GM06990 (cell line): ENCODE results near the gene KIZ.

Source experiments
- DNase-seq: peaks from one replicate; pipeline ENCODE4 v3.0.0-alpha.2; 2011; ENCODE audit not compliant: insufficient read length; ENCODE audit errors: extremely low read depth
- H3K27me3 ChIP-seq: replicated peaks from 2 replicates; pipeline ENCODE4 v1.6.0; 2011; ENCODE audit warnings: low read length; ENCODE audit not compliant: control insufficient read depth, insufficient read depth
- H3K36me3 ChIP-seq: 2 replicates; pipeline ENCODE4 v1.5.1; 2011; ENCODE audit warnings: low read length; ENCODE audit not compliant: control insufficient read depth, insufficient read depth
- H3K4me3 ChIP-seq: replicated peaks from 2 replicates; pipeline ENCODE4 v1.5.1; 2011; ENCODE audit warnings: low read depth, mild to moderate bottlenecking, control low read depth, low read length
- TF ChIP-seq, protein P1 (sequence below): IDR thresholded peaks from 2 replicates; pipeline ENCODE4 v1.5.1; 2011; ENCODE audit warnings: low read length, control low read depth, mild to moderate bottlenecking, inconsistent platforms; ENCODE audit not compliant: insufficient read depth, poor library complexity, severe bottlenecking

KIZ gene

GRCh38 chr20:21096321-21097043 lies 29.4 kb upstream of the KIZ start:
- H3K36me3 ChIP-seq = no peaks in the 10 kb centered on the region
- no peak for DNase-seq
- TF ChIP-seq, protein P1, sequence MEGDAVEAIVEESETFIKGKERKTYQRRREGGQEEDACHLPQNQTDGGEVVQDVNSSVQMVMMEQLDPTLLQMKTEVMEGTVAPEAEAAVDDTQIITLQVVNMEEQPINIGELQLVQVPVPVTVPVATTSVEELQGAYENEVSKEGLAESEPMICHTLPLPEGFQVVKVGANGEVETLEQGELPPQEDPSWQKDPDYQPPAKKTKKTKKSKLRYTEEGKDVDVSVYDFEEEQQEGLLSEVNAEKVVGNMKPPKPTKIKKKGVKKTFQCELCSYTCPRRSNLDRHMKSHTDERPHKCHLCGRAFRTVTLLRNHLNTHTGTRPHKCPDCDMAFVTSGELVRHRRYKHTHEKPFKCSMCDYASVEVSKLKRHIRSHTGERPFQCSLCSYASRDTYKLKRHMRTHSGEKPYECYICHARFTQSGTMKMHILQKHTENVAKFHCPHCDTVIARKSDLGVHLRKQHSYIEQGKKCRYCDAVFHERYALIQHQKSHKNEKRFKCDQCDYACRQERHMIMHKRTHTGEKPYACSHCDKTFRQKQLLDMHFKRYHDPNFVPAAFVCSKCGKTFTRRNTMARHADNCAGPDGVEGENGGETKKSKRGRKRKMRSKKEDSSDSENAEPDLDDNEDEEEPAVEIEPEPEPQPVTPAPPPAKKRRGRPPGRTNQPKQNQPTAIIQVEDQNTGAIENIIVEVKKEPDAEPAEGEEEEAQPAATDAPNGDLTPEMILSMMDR = no peak
- peaks cover 3% of the 10 kb centered on the region for H3K27me3 ChIP-seq
- H3K4me3 ChIP-seq = no peak overlapping the region

- DNase-seq = peak; percentile 52
- Histone ChIP-seq H3K27me3 (peaks cover 10% of the 10 kb centered on the region), H3K36me3 (no peaks in the 10 kb centered on the region), H3K4me3 (peak overlapping the region; percentile 68)
- TF ChIP-seq, protein P1 = no peak
Measured at GRCh38 chr20:21099751-21100577, 25.9 kb upstream of the KIZ start.

DNA sequence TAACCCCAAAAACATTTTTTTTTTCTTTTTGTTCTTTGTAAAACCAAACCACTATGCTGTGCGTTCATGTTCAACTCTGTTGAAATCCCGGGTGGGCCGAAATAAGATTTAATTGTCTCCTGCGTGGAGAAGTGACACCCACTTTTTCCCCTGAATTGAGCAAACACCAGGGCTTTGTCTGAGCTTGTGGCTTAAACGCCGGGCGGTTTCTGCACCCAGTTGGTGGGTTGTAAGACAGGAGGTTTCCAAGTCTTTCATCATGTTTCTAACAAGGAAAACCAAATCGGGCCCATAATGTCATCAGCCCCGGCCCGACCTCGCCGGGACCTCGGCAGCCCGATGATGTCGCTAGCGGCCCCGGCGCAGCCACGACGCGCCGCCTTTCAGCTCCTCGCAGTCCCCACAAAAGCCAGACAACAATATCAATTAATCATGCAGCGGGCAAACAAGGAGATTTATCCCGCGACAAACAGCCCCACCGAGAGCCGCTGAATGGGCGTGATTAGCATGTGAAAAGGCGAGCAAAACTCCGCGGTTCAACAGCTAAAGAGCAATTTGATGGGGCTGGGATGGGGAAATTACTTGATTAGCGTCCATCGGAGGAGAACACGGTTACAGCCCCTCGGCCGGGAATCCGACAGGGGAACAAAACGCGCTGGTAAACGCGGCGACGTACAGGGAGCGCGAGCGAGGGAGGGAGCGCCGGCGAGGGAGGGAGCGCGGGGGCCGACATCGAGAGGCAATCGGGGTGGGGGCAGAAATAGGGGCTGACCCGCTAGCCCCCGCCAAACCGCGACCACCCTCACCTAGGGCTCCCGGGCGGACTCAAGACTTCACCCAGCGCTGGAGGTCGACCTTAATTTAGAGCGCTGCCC lies 25.1 kb upstream of the KIZ start:
- DNase-seq = peak; percentile 39
- peak overlapping the region; percentile 68 for H3K4me3 ChIP-seq
- H3K27me3 ChIP-seq = peaks cover 10% of the 10 kb centered on the region
- H3K36me3 ChIP-seq = no peaks in the 10 kb centered on the region
- TF ChIP-seq, protein P1 = no peak

GRCh38 chr20:21101453-21101931 lies 24.4 kb upstream of the KIZ start:
- H3K36me3 ChIP-seq = no peaks in the 10 kb centered on the region
- peak; percentile 30 for DNase-seq
- peak overlapping the region; percentile 68 for H3K4me3 ChIP-seq
- H3K27me3 ChIP-seq = peaks cover 10% of the 10 kb centered on the region
- TF ChIP-seq, protein P1 = no peak

DNA sequence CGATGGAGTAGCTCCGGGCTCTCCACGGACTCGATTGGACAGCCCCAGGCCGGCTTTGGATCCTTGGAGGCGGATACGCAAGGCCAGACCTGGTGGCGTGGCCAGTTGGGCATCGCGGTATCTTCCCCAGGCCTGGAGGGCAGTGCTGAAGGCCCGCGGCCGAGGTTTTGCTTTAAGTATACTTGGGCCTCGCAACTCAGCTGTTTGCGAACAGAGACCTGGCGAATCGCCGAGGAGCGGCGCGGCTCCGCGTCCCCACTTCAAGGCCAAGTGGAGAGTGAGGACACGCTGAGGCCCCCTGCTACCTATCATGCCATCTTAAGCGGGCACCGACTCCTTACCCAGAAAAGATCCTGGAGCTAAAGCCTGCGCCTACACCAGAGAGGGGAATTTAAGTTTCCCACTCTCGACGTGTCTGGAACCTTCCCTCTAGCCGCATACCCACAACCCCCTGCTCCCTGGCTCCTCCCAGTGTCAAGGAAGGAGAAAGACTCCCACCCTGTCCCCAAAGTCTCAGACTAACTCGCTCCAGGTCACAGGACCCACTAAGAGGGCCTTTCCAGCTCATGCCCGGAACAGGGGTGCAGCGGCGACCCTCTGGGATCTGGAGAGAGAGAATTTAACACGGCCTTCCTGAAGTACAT lies 23.8 kb upstream of the KIZ start:
- Histone ChIP-seq H3K36me3 (no peaks in the 10 kb centered on the region), H3K4me3 (no peak overlapping the region), H3K27me3 (peaks cover 10% of the 10 kb centered on the region)
- TF ChIP-seq, protein P1 = no peak
- no peak for DNase-seq
